Dermis lymphatic vessel endothelial cell (primary cell): ENCODE data around the gene TSEN54. TPM values are rescaled to one million over a fixed set of nuclear protein-coding genes. Genes with fewer than 3 reads are reported as not detected.

Experiments
- total RNA-seq: library from RNA; depleted of rRNA; stranded (reverse); fragments of >200 nt; gene quantifications from 2 replicates; pipeline ENCODE4 v1.2.1, GENCODE V29; 2014

The TSEN54 gene
- 9.4 and 10.3 TPM in 2 replicates for total RNA-seq

GRCh38 chr17:75516255-75516618 is at the start of gene TSEN54:
Gene TSEN54 (plus strand): TSS chr17:75516528. CDS start chr17:75516561, 33 bp downstream.

GRCh38 chr17:75515496-75516254 is 653 bp upstream of the TSEN54 start, which contains the start of gene CASKIN2:
Gene CASKIN2 (minus strand): TSS chr17:75515537. CDS start chr17:75513804, 1,733 bp downstream.

GRCh38 chr17:75524970-75525805 is 8.9 kb downstream of the TSEN54 start, which contains the start of gene LLGL2:
Gene LLGL2 (plus strand): TSS chr17:75525697. CDS start chr17:75543427, 17,730 bp downstream.

Other genes with a start within 250 kb of the TSEN54 start
- 8.9 and 9.8 TPM in 2 replicates for gene MIF4GD, start 245.3 kb upstream of the TSEN54 start, total RNA-seq
- 3.5 and 4.7 TPM in 2 replicates for gene SLC25A19, start 227.1 kb upstream of the TSEN54 start, total RNA-seq
- gene GRB2, start 110.8 kb upstream of the TSEN54 start, total RNA-seq: 70.1 and 72.7 TPM in 2 replicates
- 22.8 and 24.8 TPM in 2 replicates for gene TMEM94, start 59.9 kb upstream of the TSEN54 start, total RNA-seq
- gene CASKIN2, start 991 bp upstream of the TSEN54 start, total RNA-seq: 8.6 and 9.9 TPM in 2 replicates
- 10.5 and 15.0 TPM in 2 replicates for gene LLGL2, start 9.2 kb downstream of the TSEN54 start, total RNA-seq
- 10.7 and 13.9 TPM in 2 replicates for gene MYO15B, start 71.3 kb downstream of the TSEN54 start, total RNA-seq
- 0.09 and 0.11 TPM in 2 replicates for gene SMIM5, start 116.9 kb downstream of the TSEN54 start, total RNA-seq
- gene RECQL5, start 150.6 kb downstream of the TSEN54 start, total RNA-seq: 11.0 and 11.2 TPM in 2 replicates
- gene SAP30BP, start 150.8 kb downstream of the TSEN54 start, total RNA-seq: 41.2 and 49.5 TPM in 2 replicates
- 25.7 and 65.7 TPM in 2 replicates for gene ITGB4, start 204.9 kb downstream of the TSEN54 start, total RNA-seq
- 76.1 and 88.5 TPM in 2 replicates for gene GALK1, start 248.7 kb downstream of the TSEN54 start, total RNA-seq